Measurements from ENCODE around the gene GPR62. TPM values are rescaled to one million over a fixed set of nuclear protein-coding genes. Genes with fewer than 3 reads are reported as not detected.
"Not testable (repeated sequence)": the region's sequence is repeated elsewhere in the genome, so short reads cannot be mapped to it uniquely, and the experiment has no call there.

The GPR62 gene
- total and polyA plus RNA-seq, 7 donors: 0.03 to 1.1 (median 0.71) TPM; not detected in 4

GRCh38 chr3:51986010-51986947 is 31.1 kb downstream of the GPR62 start:
- WGBS, 2 donors: 43 to 75% methylated on average over 12 of the region's 12 CpGs
- H3K27ac ChIP-seq: no peak overlapping the region
- no peak for TF ChIP-seq POLR2AphosphoS5 (IDR thresholded peaks at IDR 0.05)
- TF ChIP-seq POLR2A (IDR thresholded peaks at IDR 0.05): no peak
- no peak for TF ChIP-seq EP300 (IDR thresholded peaks at IDR 0.05)
- TF ChIP-seq, protein P1, sequence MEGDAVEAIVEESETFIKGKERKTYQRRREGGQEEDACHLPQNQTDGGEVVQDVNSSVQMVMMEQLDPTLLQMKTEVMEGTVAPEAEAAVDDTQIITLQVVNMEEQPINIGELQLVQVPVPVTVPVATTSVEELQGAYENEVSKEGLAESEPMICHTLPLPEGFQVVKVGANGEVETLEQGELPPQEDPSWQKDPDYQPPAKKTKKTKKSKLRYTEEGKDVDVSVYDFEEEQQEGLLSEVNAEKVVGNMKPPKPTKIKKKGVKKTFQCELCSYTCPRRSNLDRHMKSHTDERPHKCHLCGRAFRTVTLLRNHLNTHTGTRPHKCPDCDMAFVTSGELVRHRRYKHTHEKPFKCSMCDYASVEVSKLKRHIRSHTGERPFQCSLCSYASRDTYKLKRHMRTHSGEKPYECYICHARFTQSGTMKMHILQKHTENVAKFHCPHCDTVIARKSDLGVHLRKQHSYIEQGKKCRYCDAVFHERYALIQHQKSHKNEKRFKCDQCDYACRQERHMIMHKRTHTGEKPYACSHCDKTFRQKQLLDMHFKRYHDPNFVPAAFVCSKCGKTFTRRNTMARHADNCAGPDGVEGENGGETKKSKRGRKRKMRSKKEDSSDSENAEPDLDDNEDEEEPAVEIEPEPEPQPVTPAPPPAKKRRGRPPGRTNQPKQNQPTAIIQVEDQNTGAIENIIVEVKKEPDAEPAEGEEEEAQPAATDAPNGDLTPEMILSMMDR (IDR thresholded peaks at IDR 0.05): no peak
- intact Hi-C loops (cut with DNase I): no loop called here
- no peaks in the 10 kb centered on the region for H3K27me3 ChIP-seq
- peaks cover 0 to 2% (median 0%) of the 10 kb centered on the region in 4 donors for H3K36me3 ChIP-seq
- H3K9me3 ChIP-seq: no peaks in the 10 kb centered on the region
- H3K4me3 ChIP-seq: no peak overlapping the region
- no peak for DNase-seq
- peaks cover 0 to 31% (median 21%) of the 10 kb centered on the region in 4 donors for H3K4me1 ChIP-seq

DNA sequence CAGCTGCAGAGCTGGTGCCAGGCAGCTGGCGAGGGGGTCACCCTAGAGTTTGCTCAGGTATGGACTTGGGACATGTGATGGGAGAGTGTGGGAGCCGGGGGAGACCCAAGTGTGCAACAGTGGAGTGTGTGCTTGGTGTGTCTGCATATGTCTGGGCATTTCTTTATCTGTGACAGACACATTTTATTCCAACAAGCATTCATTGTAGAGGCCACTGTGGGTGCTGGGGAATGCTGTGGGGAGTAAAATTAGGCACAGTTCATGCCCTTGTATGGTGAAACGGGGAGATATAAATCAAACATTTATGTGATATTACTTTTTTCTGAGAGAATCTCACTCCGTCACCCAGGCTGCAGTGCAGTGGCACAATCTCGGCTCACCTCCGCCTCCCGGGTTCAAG is 32.4 kb downstream of the GPR62 start:
- Histone ChIP-seq H3K4me3 (no peak overlapping the region), H3K36me3 (peaks cover under 1 to 15% (median 3%) of the 10 kb centered on the region in 4 donors), H3K27me3 (no peaks in the 10 kb centered on the region), H3K4me1 (peaks cover 0 to 23% (median 13%) of the 10 kb centered on the region in 4 donors), H3K27ac (no peak overlapping the region), H3K9me3 (no peaks in the 10 kb centered on the region)
- intact Hi-C loops (cut with DNase I): no loop called here
- DNase-seq: no peak
- TF ChIP-seq, protein P1 (IDR thresholded peaks at IDR 0.05): no peak
- TF ChIP-seq POLR2AphosphoS5 (IDR thresholded peaks at IDR 0.05): no peak
- no peak for TF ChIP-seq POLR2A (IDR thresholded peaks at IDR 0.05)
- no peak for TF ChIP-seq EP300 (IDR thresholded peaks at IDR 0.05)
- WGBS, 2 donors: 90 to 91% methylated on average over 7 of the region's 7 CpGs

DNA sequence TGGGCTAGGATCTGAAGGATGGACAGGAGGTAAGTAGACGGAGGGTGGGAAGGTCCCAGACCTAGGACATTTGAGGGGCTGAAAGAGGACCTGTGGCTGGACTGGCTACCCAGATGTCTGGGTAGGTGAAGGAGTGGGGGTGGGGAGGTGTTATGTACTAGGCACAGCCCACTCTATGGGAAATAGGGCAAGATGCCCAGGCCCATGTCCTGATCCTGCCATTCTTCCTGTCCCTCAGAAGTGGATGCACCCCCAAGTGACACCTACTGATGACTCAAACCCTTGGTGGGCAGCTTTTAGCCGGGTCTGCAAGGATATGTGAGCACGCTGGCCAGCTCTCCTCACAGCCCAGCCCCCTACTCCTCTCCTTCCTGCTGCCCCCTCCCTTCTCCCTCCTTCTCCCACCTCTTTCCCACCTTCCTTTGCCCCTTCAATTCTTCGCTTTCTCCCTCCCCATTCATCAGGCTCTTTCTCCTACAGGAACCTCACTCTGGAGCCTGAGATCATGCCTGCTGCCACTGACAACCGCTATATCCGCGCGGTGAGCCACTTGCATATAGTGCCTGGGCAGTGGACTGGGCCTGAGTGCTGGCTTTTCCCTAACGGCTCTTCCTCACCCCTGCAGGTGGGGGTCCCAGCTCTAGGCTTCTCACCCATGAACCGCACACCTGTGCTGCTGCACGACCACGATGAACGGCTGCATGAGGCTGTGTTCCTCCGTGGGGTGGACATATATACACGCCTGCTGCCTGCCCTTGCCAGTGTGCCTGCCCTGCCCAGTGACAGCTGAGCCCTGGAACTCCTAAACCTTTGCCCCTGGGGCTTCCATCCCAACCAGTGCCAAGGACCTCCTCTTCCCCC is 33.3 kb downstream of the GPR62 start:
- H3K36me3 ChIP-seq: peaks cover 8 to 25% (median 10%) of the 10 kb centered on the region in 4 donors
- H3K4me3 ChIP-seq: no peak overlapping the region
- no peak overlapping the region for H3K27ac ChIP-seq
- no peak for DNase-seq
- intact Hi-C loops (cut with DNase I): no loop called here
- peaks cover 0 to 18% (median 10%) of the 10 kb centered on the region in 4 donors for H3K4me1 ChIP-seq
- TF ChIP-seq EP300 (IDR thresholded peaks at IDR 0.05): no peak
- TF ChIP-seq POLR2AphosphoS5 (IDR thresholded peaks at IDR 0.05): no peak
- no peak for TF ChIP-seq POLR2A (IDR thresholded peaks at IDR 0.05)
- TF ChIP-seq, protein P1 (IDR thresholded peaks at IDR 0.05): no peak
- WGBS, 2 donors: 79 to 80% methylated on average over 15 of the region's 15 CpGs
- H3K27me3 ChIP-seq: no peaks in the 10 kb centered on the region
- no peaks in the 10 kb centered on the region for H3K9me3 ChIP-seq

- H3K27ac ChIP-seq: peak overlapping the region in 1 of 4 donors; percentile 3
- H3K9me3 ChIP-seq; H3K27me3 ChIP-seq; H3K4me3 ChIP-seq; intact Hi-C loops (cut with DNase I); DNase-seq: not testable (repeated sequence)
- WGBS, 2 donors: 88 to 90% methylated on average over 38 of the region's 38 CpGs
- peaks cover 0 to 25% (median 16%) of the 10 kb centered on the region in 4 donors for H3K4me1 ChIP-seq
- H3K36me3 ChIP-seq: peaks cover 20 to 40% (median 22%) of the 10 kb centered on the region in 4 donors
Observed at GRCh38 chr3:51990501-51990971, 35.4 kb downstream of the GPR62 start.

Measured in sigmoid colon (tissue), 7 donors.